PC-9 (cell line): ENCODE results near the gene GOLGB1. TPM values are rescaled to one million over a fixed set of nuclear protein-coding genes. Genes with fewer than 3 reads are reported as not detected.

ENCODE experiments used
- BruUV-seq: library from RNA; stranded (reverse); fragments of 400-500 nt; replicated peaks from 2 replicates; lab custom pipeline; 2021; lab: Mats Ljungman, UMichigan
- CTCF ChIA-PET: fragments of 300-600 bp; sonication (Branson Sonifier 250); formaldehyde crosslinking; loops from one replicate; lab custom pipeline; 2022; ENCODE audit warnings: antibody characterized with exemption; lab: Charles Lee
- POLR2A ChIA-PET: fragments of 300-600 bp; sonication (Branson Sonifier 250); formaldehyde crosslinking; loops from one replicate; lab custom pipeline; 2022; ENCODE audit warnings: antibody characterized with exemption; ENCODE audit not compliant: unreplicated experiment; lab: Charles Lee
- DNase-seq, 2 experiments: peaks; one replicate each; pipeline versions ENCODE4 v3.0.0 to v3.0.0-alpha.2; 2015 to 2022; ENCODE audit warnings: mixed read lengths in 1 of 2
- H2AFZ ChIP-seq: fragments of 200-600 bp; sonication (generic); 2 replicates; pipeline ENCODE4 v1.8.1; 2017; ENCODE audit warnings: antibody characterized with exemption
- H3F3A ChIP-seq: fragments of 200-600 bp; sonication (generic); 2 replicates; pipeline ENCODE4 v1.8.1; 2017; ENCODE audit warnings: antibody characterized with exemption, mild to moderate bottlenecking, low read depth; ENCODE audit not compliant: insufficient read depth
- H3K27ac ChIP-seq: fragments of 200-600 bp; sonication (generic); 2 replicates; pipeline ENCODE4 v1.6.1; 2016; ENCODE audit warnings: mixed run types
- H3K27me3 ChIP-seq: fragments of 200-600 bp; sonication (generic); 2 replicates; pipeline ENCODE4 v1.6.1; 2016; ENCODE audit warnings: low read depth, mixed run types; ENCODE audit not compliant: insufficient read depth
- H3K36me3 ChIP-seq: fragments of 200-600 bp; sonication (generic); 2 replicates; pipeline ENCODE4 v1.6.1; 2016; ENCODE audit warnings: low read depth, mixed run types
- H3K4me1 ChIP-seq: fragments of 200-600 bp; sonication (generic); replicated peaks from 2 replicates; pipeline ENCODE4 v1.6.1; 2016; ENCODE audit warnings: mixed run types; ENCODE audit not compliant: insufficient read depth
- H3K4me2 ChIP-seq: fragments of 200-600 bp; sonication (generic); 2 replicates; pipeline ENCODE4 v1.6.1; 2017; ENCODE audit warnings: mixed run types
- H3K4me3 ChIP-seq: fragments of 200-600 bp; sonication (generic); 2 replicates; pipeline ENCODE4 v1.6.1; 2016; ENCODE audit warnings: mixed run types
- H3K79me2 ChIP-seq: fragments of 200-600 bp; sonication (generic); 2 replicates; pipeline ENCODE4 v1.6.1; 2017; ENCODE audit warnings: low read depth, mixed run types
- H3K9me2 ChIP-seq: fragments of 200-600 bp; sonication (generic); 2 replicates; pipeline ENCODE4 v1.8.1; 2017; ENCODE audit warnings: mild to moderate bottlenecking; ENCODE audit not compliant: insufficient read depth
- H3K9me3 ChIP-seq: fragments of 200-600 bp; sonication (generic); 2 replicates; pipeline ENCODE4 v1.8.1; 2016; ENCODE audit warnings: low read depth; ENCODE audit not compliant: insufficient read depth
- H4K20me1 ChIP-seq: fragments of 200-600 bp; sonication (generic); 2 replicates; pipeline ENCODE4 v1.8.1; 2017; ENCODE audit not compliant: insufficient read depth
- EZH2 ChIP-seq: fragments of 200-600 bp; sonication (generic); IDR thresholded peaks from 2 replicates; pipeline ENCODE4 v1.8.0; 2017; ENCODE audit warnings: antibody characterized with exemption, low read depth
- intact Hi-C: fragments of 100-400 bp; cut with micrococcal nuclease; formaldehyde crosslinking; loops from one replicate; pipeline ENCODE4 v1.10.0; 2022; ENCODE audit not compliant: unreplicated experiment
- total RNA-seq: library from RNA; stranded (reverse); gene quantifications from 2 replicates; pipeline ENCODE4 v1.2.3, GENCODE V29; 2021
- TF ChIP-seq, protein P1 (sequence below): fragments of 200-600 bp; sonication (generic); conservative IDR thresholded peaks from 2 replicates; pipeline ENCODE4 v1.6.1; 2017; ENCODE audit warnings: mixed run types, antibody characterized with exemption, mild to moderate bottlenecking, moderate library complexity

GOLGB1 gene
- total RNA-seq, 1 experiment from 2014 or later: 73.1 TPM

GRCh38 chr3:121740896-121741295, 8.6 kb downstream of the GOLGB1 start:
- Histone ChIP-seq H2AFZ (no peak overlapping the region), H4K20me1 (peaks cover 90% of the 10 kb centered on the region), H3F3A (no peaks in the 10 kb centered on the region), H3K36me3 (peaks cover 18% of the 10 kb centered on the region), H3K4me2 (no peak overlapping the region), H3K4me3 (no peak overlapping the region), H3K9me3 (no peaks in the 10 kb centered on the region), H3K27me3 (no peaks in the 10 kb centered on the region), H3K79me2 (peaks cover 93% of the 10 kb centered on the region), H3K27ac (no peak overlapping the region), H3K4me1 (no peaks in the 10 kb centered on the region), H3K9me2 (no peaks in the 10 kb centered on the region)
- DNase-seq: no peak
- TF ChIP-seq EZH2: no peak
- TF ChIP-seq, protein P1, sequence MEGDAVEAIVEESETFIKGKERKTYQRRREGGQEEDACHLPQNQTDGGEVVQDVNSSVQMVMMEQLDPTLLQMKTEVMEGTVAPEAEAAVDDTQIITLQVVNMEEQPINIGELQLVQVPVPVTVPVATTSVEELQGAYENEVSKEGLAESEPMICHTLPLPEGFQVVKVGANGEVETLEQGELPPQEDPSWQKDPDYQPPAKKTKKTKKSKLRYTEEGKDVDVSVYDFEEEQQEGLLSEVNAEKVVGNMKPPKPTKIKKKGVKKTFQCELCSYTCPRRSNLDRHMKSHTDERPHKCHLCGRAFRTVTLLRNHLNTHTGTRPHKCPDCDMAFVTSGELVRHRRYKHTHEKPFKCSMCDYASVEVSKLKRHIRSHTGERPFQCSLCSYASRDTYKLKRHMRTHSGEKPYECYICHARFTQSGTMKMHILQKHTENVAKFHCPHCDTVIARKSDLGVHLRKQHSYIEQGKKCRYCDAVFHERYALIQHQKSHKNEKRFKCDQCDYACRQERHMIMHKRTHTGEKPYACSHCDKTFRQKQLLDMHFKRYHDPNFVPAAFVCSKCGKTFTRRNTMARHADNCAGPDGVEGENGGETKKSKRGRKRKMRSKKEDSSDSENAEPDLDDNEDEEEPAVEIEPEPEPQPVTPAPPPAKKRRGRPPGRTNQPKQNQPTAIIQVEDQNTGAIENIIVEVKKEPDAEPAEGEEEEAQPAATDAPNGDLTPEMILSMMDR: no peak
- intact Hi-C loops: no loop called here
- ChIA-PET POLR2A (no interaction called here), CTCF (interaction anchor here (0.5 kb wide), 1 partner anchor 1645 kb away, joined by 5 read pairs; no protein-coding TSS in a partner anchor)
- no TSS peak for BruUV-seq

DNA sequence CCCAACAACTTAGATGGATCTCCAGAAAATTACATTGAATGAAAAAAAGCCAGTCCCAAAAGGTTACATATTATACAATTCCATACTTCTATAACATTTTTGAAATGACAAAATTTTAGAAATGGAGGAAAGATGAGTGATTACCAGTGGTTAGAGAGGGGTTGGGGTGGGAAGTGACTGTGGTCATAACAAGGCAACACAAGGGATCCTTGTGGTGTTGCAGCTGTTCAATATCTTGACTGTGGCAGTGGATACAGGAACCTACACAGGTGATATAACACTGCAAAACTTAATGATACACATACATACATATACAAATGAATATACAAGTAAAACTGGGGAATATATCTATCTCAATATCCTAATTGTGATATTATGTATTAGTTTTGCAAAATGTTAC, 9.6 kb downstream of the GOLGB1 start:
- Histone ChIP-seq H3K27me3 (no peaks in the 10 kb centered on the region), H3K79me2 (peaks cover 92% of the 10 kb centered on the region), H2AFZ (no peak overlapping the region), H3K9me3 (no peaks in the 10 kb centered on the region), H3K27ac (no peak overlapping the region), H3K4me1 (no peaks in the 10 kb centered on the region), H3K36me3 (peaks cover 18% of the 10 kb centered on the region), H4K20me1 (peaks cover 92% of the 10 kb centered on the region), H3F3A (no peaks in the 10 kb centered on the region), H3K9me2 (no peaks in the 10 kb centered on the region), H3K4me3 (no peak overlapping the region), H3K4me2 (no peak overlapping the region)
- POLR2A ChIA-PET: no interaction called here
- TF ChIP-seq EZH2: no peak
- TF ChIP-seq, protein P1: no peak
- no TSS peak for BruUV-seq
- intact Hi-C loops: no loop called here
- no peak for DNase-seq
- CTCF ChIA-PET: no interaction called here

DNA sequence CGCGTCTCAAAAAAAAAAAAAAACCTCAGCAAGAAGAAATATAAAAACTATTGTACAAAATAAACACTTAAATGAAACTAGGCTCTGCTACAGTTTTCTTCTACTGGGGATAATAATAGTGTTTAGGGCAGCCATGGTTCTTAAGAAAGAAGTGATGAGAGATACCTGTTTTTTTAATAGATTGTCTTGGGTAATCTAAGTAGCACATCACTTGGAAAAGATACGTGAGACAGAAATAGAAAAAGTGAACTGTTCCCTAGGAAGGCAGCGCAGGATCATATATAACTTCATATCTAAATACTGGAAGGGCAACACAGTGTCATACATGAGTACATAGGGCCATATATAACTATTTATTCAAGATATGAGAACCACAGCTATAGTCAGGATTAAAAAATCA, 11.9 kb downstream of the GOLGB1 start:
- Histone ChIP-seq H3K4me2 (no peak overlapping the region), H3K4me3 (no peak overlapping the region), H3K79me2 (peaks cover 89% of the 10 kb centered on the region), H3K36me3 (peaks cover 10% of the 10 kb centered on the region; the same call in 1 of the 2 replicates), H3K27me3 (no peaks in the 10 kb centered on the region), H3K9me2 (no peaks in the 10 kb centered on the region), H3K27ac (no peak overlapping the region), H4K20me1 (peaks cover 90% of the 10 kb centered on the region), H2AFZ (no peak overlapping the region), H3K4me1 (no peaks in the 10 kb centered on the region), H3K9me3 (no peaks in the 10 kb centered on the region), H3F3A (no peaks in the 10 kb centered on the region)
- no TSS peak for BruUV-seq
- ChIA-PET POLR2A (no interaction called here), CTCF (no interaction called here)
- no peak for DNase-seq
- TF ChIP-seq, protein P1: no peak
- TF ChIP-seq EZH2: no peak
- intact Hi-C loops: no loop called here
